IMR-90 (cell line): Measurements from ENCODE around the gene ZC3H4. TPM values are rescaled to one million over a fixed set of nuclear protein-coding genes. Genes with fewer than 3 reads are reported as not detected.
"Not testable (repeated sequence)": the region's sequence is repeated elsewhere in the genome, so short reads cannot be mapped to it uniquely, and the experiment has no call there.

Source experiments
- ATAC-seq: fragments of 200-7000 bp; cut with Tn5 transposase; 2 replicates; pipeline ENCODE4 v1.9.1; 2020; ENCODE audit warnings: low read depth, mild to moderate bottlenecking, moderate library complexity
- BruUV-seq: library from RNA; stranded (reverse); fragments of 400-500 nt; replicated peaks from 2 replicates; lab custom pipeline; 2021; lab: Mats Ljungman, UMichigan
- CTCF ChIA-PET: fragments of 300-600 bp; formaldehyde crosslinking; extraction: SDS; loops from one replicate; lab custom pipeline; 2021; ENCODE audit warnings: antibody characterized with exemption; lab: Yijun Ruan, JAX
- POLR2A ChIA-PET: fragments of 300-600 bp; sonication (Branson Sonifier 250); formaldehyde crosslinking; loops from one replicate; lab custom pipeline; 2022; ENCODE audit warnings: antibody characterized with exemption; ENCODE audit not compliant: unreplicated experiment; lab: Charles Lee
- DNase-seq: peaks from one replicate; pipeline ENCODE4 v3.0.0; 2013
- H2AFZ ChIP-seq: replicated peaks from 2 replicates; pipeline ENCODE3; 2013; ENCODE audit warnings: low read length, mild to moderate bottlenecking; ENCODE audit not compliant: poor library complexity
- H2AK5ac ChIP-seq: 2 replicates; pipeline ENCODE4 v1.6.1; 2013; ENCODE audit warnings: low read depth, low read length, inconsistent platforms
- H2AK9ac ChIP-seq: replicated peaks from 2 replicates; pipeline ENCODE3; 2013; ENCODE audit warnings: mild to moderate bottlenecking, low read depth, low read length, moderate library complexity; ENCODE audit not compliant: poor library complexity
- H2BK120ac ChIP-seq: 2 replicates; pipeline ENCODE4 v1.6.1; 2013; ENCODE audit warnings: low read depth, low read length, inconsistent platforms
- H2BK15ac ChIP-seq: 3 replicates; pipeline ENCODE4 v1.6.1; 2013; ENCODE audit warnings: low read depth, low read length, inconsistent platforms
- H2BK20ac ChIP-seq: 2 replicates; pipeline ENCODE4 v1.6.1; 2013; ENCODE audit warnings: low read depth, mild to moderate bottlenecking, inconsistent platforms, low read length, moderate library complexity
- H2BK5ac ChIP-seq: 2 replicates; pipeline ENCODE4 v1.6.1; 2013; ENCODE audit warnings: mild to moderate bottlenecking, low read depth, low read length, inconsistent platforms; ENCODE audit not compliant: poor library complexity, severe bottlenecking
- H3K14ac ChIP-seq: replicated peaks from 2 replicates; pipeline ENCODE4 v1.6.1; 2013; ENCODE audit warnings: low read depth, low read length, inconsistent platforms
- H3K18ac ChIP-seq: 2 replicates; pipeline ENCODE4 v1.6.1; 2013; ENCODE audit warnings: low read depth, low read length, control low read depth
- H3K23ac ChIP-seq: 2 replicates; pipeline ENCODE4 v1.6.1; 2013; ENCODE audit warnings: low read depth, low read length, inconsistent platforms
- H3K27ac ChIP-seq: 2 replicates; pipeline ENCODE4 v1.5.1; 2013; ENCODE audit warnings: mild to moderate bottlenecking, control low read depth, low read length; ENCODE audit not compliant: insufficient read depth
- H3K27me3 ChIP-seq: 2 replicates; pipeline ENCODE4 v1.6.1; 2013; ENCODE audit warnings: low read length; ENCODE audit not compliant: control insufficient read depth, insufficient read depth
- H3K36me3 ChIP-seq: 2 replicates; pipeline ENCODE4 v1.6.1; 2013; ENCODE audit warnings: low read length, mixed read lengths; ENCODE audit not compliant: control insufficient read depth, insufficient read depth
- H3K4ac ChIP-seq: 2 replicates; pipeline ENCODE4 v1.6.1; 2013; ENCODE audit warnings: low read depth, low read length, inconsistent platforms
- H3K4me1 ChIP-seq: 2 replicates; pipeline ENCODE4 v1.6.1; 2013; ENCODE audit warnings: low read length, mixed read lengths; ENCODE audit not compliant: control insufficient read depth, insufficient read depth
- H3K4me2 ChIP-seq: 2 replicates; pipeline ENCODE4 v1.6.1; 2013; ENCODE audit warnings: low read depth, mild to moderate bottlenecking, control low read depth, low read length, moderate library complexity
- H3K4me3 ChIP-seq: 2 replicates; pipeline ENCODE4 v1.5.1; 2013; ENCODE audit warnings: low read depth, mild to moderate bottlenecking, control low read depth, low read length, moderate library complexity; ENCODE audit not compliant: insufficient read depth
- H3K56ac ChIP-seq: 2 replicates; pipeline ENCODE4 v1.6.1; 2013; ENCODE audit warnings: low read length, inconsistent platforms; ENCODE audit not compliant: insufficient read depth; ENCODE audit errors: extremely low read depth
- H3K79me1 ChIP-seq, 2 experiments: 2 replicates each; pipeline ENCODE4 v1.6.1; 2013; ENCODE audit warnings: low read length in 2 of 2, inconsistent platforms in 1 of 2, low read depth in 1 of 2
- H3K9ac ChIP-seq: 2 replicates; pipeline ENCODE4 v1.6.1; 2013; ENCODE audit warnings: low read depth, low read length, control low read depth
- H3K9me1 ChIP-seq: 2 replicates; pipeline ENCODE4 v1.6.1; 2013; ENCODE audit warnings: low read length, inconsistent platforms; ENCODE audit not compliant: insufficient read depth
- H3K9me3 ChIP-seq: 2 replicates; pipeline ENCODE4 v1.6.1; 2013; ENCODE audit warnings: low read length; ENCODE audit not compliant: control insufficient read depth, insufficient read depth
- H4K20me1 ChIP-seq: 2 replicates; pipeline ENCODE4 v1.6.1; 2013; ENCODE audit warnings: low read length, inconsistent platforms; ENCODE audit not compliant: insufficient read depth
- H4K5ac ChIP-seq: 2 replicates; pipeline ENCODE4 v1.6.1; 2013; ENCODE audit warnings: mild to moderate bottlenecking, low read depth, low read length, control low read depth
- H4K8ac ChIP-seq, 2 experiments: 2 replicates each; pipeline ENCODE4 v1.6.1; 2013; ENCODE audit warnings: low read depth in 2 of 2, low read length in 2 of 2, control low read depth in 1 of 2, inconsistent platforms in 1 of 2
- H4K91ac ChIP-seq: 2 replicates; pipeline ENCODE4 v1.6.1; 2013; ENCODE audit warnings: low read depth, low read length, inconsistent platforms; ENCODE audit not compliant: insufficient read depth
- MAZ ChIP-seq: IDR thresholded peaks from 2 replicates; pipeline ENCODE4 v1.6.1; 2012; ENCODE audit warnings: low read depth, mild to moderate bottlenecking, low read length, improper control_type of control experiment, moderate library complexity, borderline replicate concordance
- NFE2L2 ChIP-seq: fragments of 150-350 bp; IDR thresholded peaks from 2 replicates; pipeline ENCODE4 v1.6.1; 2016; ENCODE audit warnings: low read depth, mild to moderate bottlenecking, low read length
- RCOR1 ChIP-seq: IDR thresholded peaks from 2 replicates; pipeline ENCODE4 v1.6.1; 2012; ENCODE audit warnings: mild to moderate bottlenecking, low read length, improper control_type of control experiment; ENCODE audit not compliant: insufficient replicate concordance
- WGBS, 2 experiments: methylation state at CpG; one replicate each; pipeline versions ENCODE4 v1.1.5 to v1.1.7; 2013; ENCODE audit warnings: missing lambda C conversion rate in 2 of 2; ENCODE audit not compliant: insufficient read length in 1 of 2; ENCODE audit errors: extremely low coverage in 2 of 2; 5-methylcytosine and 5-hydroxymethylcytosine counted together
- dilution Hi-C: fragments of 300-500 bp; cut with HindIII; formaldehyde crosslinking; loops from one replicate; pipeline ENCODE4 v1.14.3; 2018; ENCODE audit warnings: low sequenced_read_pairs; ENCODE audit not compliant: unreplicated experiment
- in situ Hi-C: fragments of 300-500 bp; cut with MboI; formaldehyde crosslinking; loops from 3 replicates; pipeline ENCODE4 v1.14.3; 2019; ENCODE audit warnings: low sequenced_read_pairs, inconsistent platforms, mixed read lengths
- intact Hi-C: fragments of 100-400 bp; cut with micrococcal nuclease; formaldehyde crosslinking; loops from 2 replicates; pipeline ENCODE4 v1.10.0; 2022
- polyA plus RNA-seq, 3 experiments: library from polyadenylated mRNA; depleted of rRNA; stranded (reverse); fragments of >200 nt; gene quantifications; 2 replicates each; pipeline ENCODE4 v1.2.3, GENCODE V29; 2012; ENCODE audit warnings: low replicate concordance in 1 of 3
- total RNA-seq: library from RNA; depleted of rRNA; stranded (reverse); fragments of >200 nt; gene quantifications from 2 replicates; pipeline ENCODE4 v1.2.3, GENCODE V29; 2012

ZC3H4 gene
- total and polyA plus RNA-seq, 2 of the 4 experiments (the other 2 are of a cell fraction) = 3.9 to 8.9 TPM

DNA sequence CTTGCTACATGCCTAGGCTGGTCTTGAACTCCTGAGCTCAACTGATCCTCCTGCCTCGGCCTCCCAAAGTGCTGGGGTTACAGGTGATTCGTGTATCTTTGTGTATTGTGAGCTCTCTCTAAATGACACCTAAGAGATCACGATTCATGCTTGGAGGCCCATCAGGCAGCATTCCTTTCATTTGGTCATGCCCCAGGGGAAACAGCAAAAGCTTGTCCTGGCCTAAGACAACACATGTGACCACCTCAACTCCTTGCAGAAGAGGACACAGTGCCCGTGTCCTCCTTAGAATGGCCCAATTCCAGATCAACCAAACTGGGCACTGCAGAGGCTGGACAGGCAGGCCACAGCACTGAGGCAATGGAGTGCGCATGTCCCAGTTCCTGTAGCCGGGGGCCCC lies 32.5 kb downstream of the ZC3H4 start:
- H3K14ac ChIP-seq = no peak overlapping the region
- no peak overlapping the region for H2AK5ac ChIP-seq
- H3K36me3 ChIP-seq = peaks cover 54% of the 10 kb centered on the region
- DNase-seq (no peak), ATAC-seq (no peak)
- no peak overlapping the region for H4K91ac ChIP-seq
- H2BK5ac ChIP-seq = no peak overlapping the region
- peaks cover 3% of the 10 kb centered on the region for H3K4me1 ChIP-seq
- TF ChIP-seq NFE2L2 (no peak), RCOR1 (no peak), MAZ (no peak)
- no TSS peak for BruUV-seq
- no peak overlapping the region for H3K27ac ChIP-seq
- H3K27me3 ChIP-seq = no peaks in the 10 kb centered on the region
- H3K79me1 ChIP-seq = peaks cover 12 to 26% of the 10 kb centered on the region in 2 experiments; a peak in 3 of 4 replicates
- no peak overlapping the region for H4K5ac ChIP-seq
- no peak overlapping the region for H3K4ac ChIP-seq
- no peak overlapping the region for H3K9ac ChIP-seq
- ChIA-PET CTCF (no interaction called here), POLR2A (no interaction called here)
- no peak overlapping the region for H2BK15ac ChIP-seq
- no peak overlapping the region for H2AFZ ChIP-seq
- WGBS, 2 experiments = 94% methylated on average over 3 of the region's 6 CpGs; no CpG with 5 or more reads in 1 of the 2 experiments
- in situ Hi-C loops = loop anchor here (5.0 kb wide), 1 partner anchor 46 kb away; no protein-coding TSS in a partner anchor
- no peak overlapping the region for H2AK9ac ChIP-seq
- H4K8ac ChIP-seq = no peak overlapping the region
- peaks cover 7% of the 10 kb centered on the region; the same call in 1 of the 2 replicates for H3K9me1 ChIP-seq
- dilution Hi-C loops = no loop called here
- intact Hi-C loops = no loop called here
- no peak overlapping the region for H3K4me3 ChIP-seq
- no peak overlapping the region for H2BK20ac ChIP-seq
- no peak overlapping the region for H3K23ac ChIP-seq
- no peak overlapping the region for H3K56ac ChIP-seq
- H3K9me3 ChIP-seq = no peaks in the 10 kb centered on the region
- no peak overlapping the region for H3K18ac ChIP-seq
- no peak overlapping the region for H2BK120ac ChIP-seq
- no peak overlapping the region for H3K4me2 ChIP-seq
- H4K20me1 ChIP-seq = peaks cover 13% of the 10 kb centered on the region

DNA sequence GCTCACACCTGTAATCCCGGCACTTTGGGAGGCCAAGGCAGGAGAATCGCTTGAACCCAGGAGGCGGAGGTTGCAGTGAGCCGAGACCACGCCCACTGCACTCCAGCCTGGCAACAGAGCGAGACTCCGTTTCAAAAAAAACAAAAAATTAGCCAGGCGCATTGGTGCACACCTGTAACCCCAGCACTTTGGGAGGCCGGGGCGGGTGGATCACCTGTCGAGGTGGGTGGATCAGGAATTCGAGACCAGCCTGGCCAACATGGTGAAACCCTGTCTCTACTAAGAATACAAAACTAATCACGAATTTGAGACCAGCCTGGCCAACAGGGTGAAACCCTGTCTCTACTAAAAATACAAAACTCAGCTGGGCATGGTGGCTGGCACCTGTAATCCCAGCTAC lies 35.2 kb downstream of the ZC3H4 start:
- H3K4me3 ChIP-seq, H2BK5ac ChIP-seq, H2AFZ ChIP-seq, H3K4me2 ChIP-seq, H3K56ac ChIP-seq, in situ Hi-C loops, H3K9ac ChIP-seq, H2BK120ac ChIP-seq, H2AK5ac ChIP-seq, H2AK9ac ChIP-seq, H3K27ac ChIP-seq, H3K9me3 ChIP-seq, H2BK15ac ChIP-seq, H2BK20ac ChIP-seq, POLR2A ChIA-PET, H3K18ac ChIP-seq, DNase-seq, H3K14ac ChIP-seq, H3K4ac ChIP-seq, H3K9me1 ChIP-seq, H3K4me1 ChIP-seq, H4K8ac ChIP-seq, H3K27me3 ChIP-seq, H4K91ac ChIP-seq, dilution Hi-C loops, BruUV-seq, H4K5ac ChIP-seq, H3K23ac ChIP-seq, ATAC-seq: not testable (repeated sequence)
- peaks cover 55% of the 10 kb centered on the region for H3K36me3 ChIP-seq
- peaks cover 14 to 39% of the 10 kb centered on the region in 2 experiments; a peak in 3 of 4 replicates for H3K79me1 ChIP-seq
- peaks cover 27% of the 10 kb centered on the region for H4K20me1 ChIP-seq
- CTCF ChIA-PET = interaction anchor here (1.4 kb wide), 1 partner anchor 35 kb away, joined by 9 read pairs; the partner anchor contains the start of gene ZC3H4
- intact Hi-C loops = loop anchor here (2.0 to 5.0 kb wide), 2 partner anchors 34 to 66 kb away; partner anchors contain the start of gene ZC3H4
- 100% methylated on average over 3 of the region's 13 CpGs; no CpG with 5 or more reads in 1 of the 2 experiments for WGBS, 2 experiments
